Measurements from ENCODE around the gene CYB561D2.

The CYB561D2 gene

DNA sequence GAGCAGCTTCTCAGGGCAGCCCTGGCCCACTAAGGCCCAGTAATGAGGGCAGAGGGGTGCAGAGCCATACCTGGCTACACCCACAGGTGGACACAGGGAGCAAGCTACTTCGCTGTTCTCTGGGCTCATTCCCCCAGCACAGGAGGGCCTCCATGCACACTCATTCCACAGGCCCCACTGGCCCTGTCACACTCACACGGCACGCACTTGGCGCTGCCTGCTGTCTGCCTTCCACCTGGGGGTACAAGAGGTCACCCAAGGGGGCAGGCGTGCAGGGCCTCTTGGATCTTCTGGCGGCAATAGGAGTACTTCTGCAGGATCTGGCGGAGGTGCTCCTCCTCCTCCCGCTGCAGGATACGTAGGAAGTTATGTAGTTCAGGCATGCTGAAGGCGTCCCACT is 20.3 kb upstream of the CYB561D2 start:
- no peak for DNase-seq (ENCODE audit: insufficient read length, low spot score)
- FAIRE-seq = no peak
- TF ChIP-seq, protein P1, sequence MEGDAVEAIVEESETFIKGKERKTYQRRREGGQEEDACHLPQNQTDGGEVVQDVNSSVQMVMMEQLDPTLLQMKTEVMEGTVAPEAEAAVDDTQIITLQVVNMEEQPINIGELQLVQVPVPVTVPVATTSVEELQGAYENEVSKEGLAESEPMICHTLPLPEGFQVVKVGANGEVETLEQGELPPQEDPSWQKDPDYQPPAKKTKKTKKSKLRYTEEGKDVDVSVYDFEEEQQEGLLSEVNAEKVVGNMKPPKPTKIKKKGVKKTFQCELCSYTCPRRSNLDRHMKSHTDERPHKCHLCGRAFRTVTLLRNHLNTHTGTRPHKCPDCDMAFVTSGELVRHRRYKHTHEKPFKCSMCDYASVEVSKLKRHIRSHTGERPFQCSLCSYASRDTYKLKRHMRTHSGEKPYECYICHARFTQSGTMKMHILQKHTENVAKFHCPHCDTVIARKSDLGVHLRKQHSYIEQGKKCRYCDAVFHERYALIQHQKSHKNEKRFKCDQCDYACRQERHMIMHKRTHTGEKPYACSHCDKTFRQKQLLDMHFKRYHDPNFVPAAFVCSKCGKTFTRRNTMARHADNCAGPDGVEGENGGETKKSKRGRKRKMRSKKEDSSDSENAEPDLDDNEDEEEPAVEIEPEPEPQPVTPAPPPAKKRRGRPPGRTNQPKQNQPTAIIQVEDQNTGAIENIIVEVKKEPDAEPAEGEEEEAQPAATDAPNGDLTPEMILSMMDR (IDR thresholded peaks at IDR 0.05; ENCODE audit: insufficient read depth, missing control alignments) = no peak

DNA sequence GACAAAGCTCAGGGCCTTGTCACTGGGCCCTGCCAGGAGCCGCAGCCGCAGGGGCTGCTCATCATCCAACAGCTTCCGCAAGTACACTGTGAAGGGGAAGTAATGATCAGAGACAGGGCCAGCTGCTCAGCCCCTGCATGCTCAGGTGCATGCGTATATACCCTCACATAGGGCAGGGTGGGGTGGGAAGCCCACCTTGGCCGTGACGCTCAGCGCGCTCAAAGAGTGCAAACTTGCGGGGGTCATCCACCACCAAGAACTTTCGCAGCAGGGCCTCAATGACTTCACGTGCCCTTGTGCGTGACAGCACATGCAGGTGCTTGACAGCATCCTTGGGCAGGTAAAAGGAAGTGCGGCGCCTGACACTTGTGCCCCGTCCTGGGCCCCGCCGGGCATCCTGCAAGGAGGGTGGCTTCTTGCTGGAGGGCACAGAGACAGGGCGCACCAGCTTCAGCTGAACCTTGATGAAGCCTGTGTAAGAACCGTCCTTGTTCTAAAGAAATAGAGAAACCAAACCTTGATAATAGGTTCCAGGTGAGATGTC is 19.2 kb upstream of the CYB561D2 start:
- DNase-seq (ENCODE audit: insufficient read length, low spot score) (no peak), FAIRE-seq (no peak)
- TF ChIP-seq, protein P1 (IDR thresholded peaks at IDR 0.05; ENCODE audit: insufficient read depth, missing control alignments) = no peak

DNA sequence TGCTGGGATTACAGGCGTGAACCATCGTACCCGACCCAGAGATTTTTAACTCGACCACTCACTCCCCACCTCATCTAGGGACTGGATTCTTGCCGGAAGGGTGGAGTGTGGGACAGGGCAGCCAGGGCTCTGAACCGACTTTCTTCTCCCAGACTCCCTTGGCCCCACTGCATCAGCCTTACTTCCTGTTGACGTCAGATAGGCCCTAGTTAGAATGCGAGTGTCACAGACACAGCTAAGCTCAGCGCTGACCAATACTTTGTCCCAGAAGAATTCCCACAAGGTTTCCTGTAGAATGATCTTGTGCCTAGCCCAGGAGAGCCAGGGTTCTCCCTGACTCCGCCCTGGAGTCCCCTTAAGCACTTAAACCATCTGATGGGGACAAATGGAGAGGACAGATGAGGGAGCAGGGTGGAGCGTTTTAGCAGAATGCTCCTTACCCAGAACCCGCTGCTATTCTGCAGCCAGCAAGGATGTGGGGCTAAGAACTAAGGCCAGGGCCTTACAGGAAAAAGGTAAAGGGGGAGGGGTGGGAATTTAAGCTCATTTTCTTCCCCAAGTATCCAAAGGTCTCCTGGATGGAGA is 16.8 kb upstream of the CYB561D2 start:
- TF ChIP-seq, protein P1 (IDR thresholded peaks at IDR 0.05; ENCODE audit: insufficient read depth, missing control alignments) = no peak
- FAIRE-seq = no peak
- no peak for DNase-seq (ENCODE audit: insufficient read length, low spot score)

DNA sequence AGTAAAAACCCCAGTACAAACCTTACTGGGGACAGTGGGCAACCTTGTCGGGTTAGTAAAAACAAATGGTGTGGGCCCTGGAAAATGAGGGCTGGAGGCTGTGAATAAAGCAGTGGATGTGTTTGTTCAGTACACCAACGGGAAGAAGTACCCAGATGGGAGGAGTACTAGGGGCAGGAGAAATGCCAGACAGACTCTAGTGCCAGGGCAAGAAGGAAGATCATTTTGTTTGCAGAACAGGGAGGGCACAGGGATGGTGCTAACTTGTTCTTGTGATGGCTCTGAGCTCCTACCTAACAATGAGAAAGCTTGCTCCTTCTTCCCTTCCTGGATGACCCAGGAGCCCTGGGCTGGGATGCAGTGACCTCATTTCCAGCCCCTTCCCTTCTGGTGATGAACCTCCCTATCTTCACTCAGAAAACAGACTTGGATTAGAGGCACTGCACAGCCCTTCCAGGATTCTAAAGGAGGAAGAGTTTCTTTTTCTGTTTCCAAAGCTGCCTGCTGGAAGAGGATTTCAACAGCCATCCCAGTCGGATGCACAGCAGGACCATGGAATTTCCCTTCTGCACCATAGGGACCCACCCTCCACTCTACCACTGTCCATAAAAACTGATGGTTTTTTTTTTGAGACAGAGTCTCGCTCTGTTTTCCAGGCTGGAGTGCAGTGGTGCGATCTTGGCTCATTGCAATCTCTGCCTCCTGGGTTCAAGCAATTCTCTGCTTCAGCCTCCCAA is 16.2 kb upstream of the CYB561D2 start:
- TF ChIP-seq, protein P1 (IDR thresholded peaks at IDR 0.05; ENCODE audit: insufficient read depth, missing control alignments) = no peak
- DNase-seq (ENCODE audit: insufficient read length, low spot score) (no peak), FAIRE-seq (no peak)

DNA sequence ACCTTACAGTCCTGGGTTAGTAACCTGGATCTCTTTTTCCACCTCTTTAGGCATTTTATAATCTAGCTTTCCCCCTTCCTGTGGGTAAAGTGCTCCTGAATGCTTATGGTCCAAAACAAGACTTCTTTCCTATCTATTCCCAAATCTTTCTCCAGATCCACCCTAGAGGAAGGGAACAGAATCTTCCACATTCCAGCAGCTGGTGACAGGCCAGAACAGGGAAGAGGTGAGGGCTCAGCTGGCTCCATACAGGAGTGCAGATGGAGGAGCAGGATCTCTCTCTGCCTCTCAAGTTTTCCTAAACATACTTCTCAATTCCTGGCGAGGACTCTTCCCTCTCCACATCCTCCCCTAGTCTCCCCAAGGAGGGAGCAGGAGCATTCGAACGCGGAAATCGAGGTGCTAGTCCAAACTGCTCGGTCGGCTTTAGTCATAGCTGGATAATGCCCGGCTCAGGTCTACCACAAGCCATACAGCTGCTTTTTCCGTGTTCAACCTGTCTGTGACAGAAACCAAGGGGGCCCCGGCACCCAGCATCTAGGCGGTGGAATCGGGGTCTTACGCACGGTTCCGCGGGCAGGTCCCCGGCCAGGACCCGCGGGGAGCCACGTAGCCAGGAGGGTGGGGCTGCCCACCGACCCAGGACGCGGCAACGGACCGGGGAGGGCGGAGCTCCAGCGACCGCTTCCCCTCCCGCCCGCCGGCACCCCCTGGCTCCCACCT is 14.0 kb upstream of the CYB561D2 start:
- TF ChIP-seq, protein P1 (IDR thresholded peaks at IDR 0.05; ENCODE audit: insufficient read depth, missing control alignments) = no peak
- FAIRE-seq (no peak), DNase-seq (ENCODE audit: insufficient read length, low spot score) (no peak)

DNA sequence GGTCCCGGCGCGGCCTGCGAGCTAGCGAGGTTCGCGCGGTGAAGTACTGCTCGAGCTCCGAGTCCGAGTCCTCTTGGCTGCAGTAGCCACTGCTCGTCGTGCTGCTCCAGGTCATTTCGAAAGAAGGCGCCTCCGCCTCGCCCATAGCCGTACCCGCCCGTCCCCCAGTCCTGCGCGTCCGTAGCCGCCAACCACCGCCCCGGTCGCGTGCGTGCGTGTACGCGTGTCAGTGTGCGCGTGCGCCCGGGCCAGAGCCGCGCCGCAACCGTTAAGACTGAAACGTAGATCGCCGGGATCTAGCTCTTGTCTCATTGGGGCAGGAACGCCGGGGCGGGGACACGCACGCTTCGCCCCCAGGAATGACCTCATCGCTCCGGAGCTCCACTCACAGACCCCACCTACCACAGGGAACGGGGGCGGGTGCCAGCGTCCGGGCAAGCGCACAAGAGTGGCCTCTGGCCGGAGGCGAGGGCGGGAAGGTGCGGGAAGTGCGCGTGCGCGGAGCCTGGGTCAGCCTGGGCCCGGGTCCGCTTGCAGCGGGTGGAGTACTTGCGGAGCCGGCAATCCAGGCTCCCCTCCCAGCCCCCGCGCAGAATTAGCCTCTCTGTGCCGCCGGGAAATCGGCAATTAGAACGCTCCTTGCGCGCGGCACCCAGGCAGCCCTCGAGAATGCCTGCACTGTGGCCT is 13.3 kb upstream of the CYB561D2 start:
- DNase-seq (ENCODE audit: insufficient read length, low spot score) = peak; percentile 100
- FAIRE-seq = no peak
- TF ChIP-seq, protein P1 (IDR thresholded peaks at IDR 0.05; ENCODE audit: insufficient read depth, missing control alignments) = no peak
